ENCODE results near the gene ATP7B. TPM values are rescaled to one million over a fixed set of nuclear protein-coding genes. Genes with fewer than 3 reads are reported as not detected.

Gene ATP7B
- total and polyA plus RNA-seq, 2 of the 4 experiments (the other 2 are of a cell fraction) = 2.7 to 2.9 TPM

DNA sequence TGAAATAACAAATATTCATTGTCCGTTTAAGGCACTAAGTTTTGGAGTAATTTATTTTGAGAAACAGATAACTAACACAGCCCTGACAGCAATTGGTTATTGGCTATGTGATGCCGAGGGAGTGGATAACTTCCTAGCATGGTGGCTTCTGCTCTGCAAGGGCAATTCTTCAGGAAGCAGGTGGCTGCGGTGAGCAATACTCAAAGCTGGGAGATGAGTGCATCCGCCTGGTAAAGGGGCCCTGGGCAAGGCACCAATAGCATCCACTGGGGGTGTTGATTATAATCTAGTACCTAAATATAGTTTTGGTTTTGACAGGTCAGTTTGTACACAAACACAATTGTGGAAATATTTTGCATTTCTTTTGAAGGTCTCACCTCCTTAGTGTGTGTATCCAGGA, 108.5 kb downstream of the ATP7B start:
- Histone ChIP-seq H2AFZ (replicated peaks; ENCODE audit: low read length, poor library complexity) (no peak overlapping the region), H3K27me3 (ENCODE audit: control insufficient read depth, insufficient read depth, low read length) (peaks cover 16% of the 10 kb centered on the region), H3K36me3 (ENCODE audit: control insufficient read depth, insufficient read depth, low read length) (no peaks in the 10 kb centered on the region), H3K27ac (ENCODE audit: insufficient read depth, low read length) (no peak overlapping the region), H3K23ac (ENCODE audit: low read depth, low read length) (no peak overlapping the region), H3K79me1 (ENCODE audit: low read depth in 1 of 2, low read length in 2 of 2) (no peaks in the 10 kb centered on the region), H2BK15ac (ENCODE audit: low read depth, low read length) (no peak overlapping the region), H3K18ac (ENCODE audit: low read depth, low read length) (no peak overlapping the region), H4K5ac (ENCODE audit: low read depth, low read length) (no peak overlapping the region), H3K4me2 (ENCODE audit: low read depth, low read length) (no peak overlapping the region), H2BK20ac (ENCODE audit: low read depth, low read length) (no peak overlapping the region), H3K9me1 (ENCODE audit: insufficient read depth, low read length) (no peaks in the 10 kb centered on the region), H2BK5ac (ENCODE audit: low read depth, low read length, poor library complexity, severe bottlenecking) (no peak overlapping the region), H3K56ac (ENCODE audit: extremely low read depth, insufficient read depth, low read length) (no peak overlapping the region), H4K20me1 (ENCODE audit: insufficient read depth, low read length) (no peaks in the 10 kb centered on the region), H3K9ac (ENCODE audit: low read depth, low read length) (no peak overlapping the region), H4K91ac (ENCODE audit: insufficient read depth, low read depth, low read length) (no peak overlapping the region), H3K14ac (replicated peaks; ENCODE audit: low read depth, low read length) (no peak overlapping the region), H2AK5ac (ENCODE audit: low read depth, low read length) (no peak overlapping the region), H2AK9ac (replicated peaks; ENCODE audit: low read depth, low read length, poor library complexity) (no peak overlapping the region), H3K4me3 (ENCODE audit: insufficient read depth, low read depth, low read length) (no peak overlapping the region), H4K8ac (ENCODE audit: low read depth in 2 of 2, low read length in 2 of 2) (no peak overlapping the region), H3K4me1 (ENCODE audit: control insufficient read depth, insufficient read depth, low read length) (no peaks in the 10 kb centered on the region), H3K9me3 (ENCODE audit: control insufficient read depth, insufficient read depth, low read length) (no peaks in the 10 kb centered on the region), H3K4ac (ENCODE audit: low read depth, low read length) (no peak overlapping the region), H2BK120ac (ENCODE audit: low read depth, low read length) (no peak overlapping the region)
- ChIA-PET POLR2A (ENCODE audit: unreplicated experiment) (no interaction called here), CTCF (no interaction called here)
- TF ChIP-seq, protein P1, sequence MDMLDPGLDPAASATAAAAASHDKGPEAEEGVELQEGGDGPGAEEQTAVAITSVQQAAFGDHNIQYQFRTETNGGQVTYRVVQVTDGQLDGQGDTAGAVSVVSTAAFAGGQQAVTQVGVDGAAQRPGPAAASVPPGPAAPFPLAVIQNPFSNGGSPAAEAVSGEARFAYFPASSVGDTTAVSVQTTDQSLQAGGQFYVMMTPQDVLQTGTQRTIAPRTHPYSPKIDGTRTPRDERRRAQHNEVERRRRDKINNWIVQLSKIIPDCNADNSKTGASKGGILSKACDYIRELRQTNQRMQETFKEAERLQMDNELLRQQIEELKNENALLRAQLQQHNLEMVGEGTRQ (IDR thresholded peaks at IDR 0.05; ENCODE audit: low read depth, low read length) = no peak
- TF ChIP-seq, protein P2, sequence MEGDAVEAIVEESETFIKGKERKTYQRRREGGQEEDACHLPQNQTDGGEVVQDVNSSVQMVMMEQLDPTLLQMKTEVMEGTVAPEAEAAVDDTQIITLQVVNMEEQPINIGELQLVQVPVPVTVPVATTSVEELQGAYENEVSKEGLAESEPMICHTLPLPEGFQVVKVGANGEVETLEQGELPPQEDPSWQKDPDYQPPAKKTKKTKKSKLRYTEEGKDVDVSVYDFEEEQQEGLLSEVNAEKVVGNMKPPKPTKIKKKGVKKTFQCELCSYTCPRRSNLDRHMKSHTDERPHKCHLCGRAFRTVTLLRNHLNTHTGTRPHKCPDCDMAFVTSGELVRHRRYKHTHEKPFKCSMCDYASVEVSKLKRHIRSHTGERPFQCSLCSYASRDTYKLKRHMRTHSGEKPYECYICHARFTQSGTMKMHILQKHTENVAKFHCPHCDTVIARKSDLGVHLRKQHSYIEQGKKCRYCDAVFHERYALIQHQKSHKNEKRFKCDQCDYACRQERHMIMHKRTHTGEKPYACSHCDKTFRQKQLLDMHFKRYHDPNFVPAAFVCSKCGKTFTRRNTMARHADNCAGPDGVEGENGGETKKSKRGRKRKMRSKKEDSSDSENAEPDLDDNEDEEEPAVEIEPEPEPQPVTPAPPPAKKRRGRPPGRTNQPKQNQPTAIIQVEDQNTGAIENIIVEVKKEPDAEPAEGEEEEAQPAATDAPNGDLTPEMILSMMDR (conservative IDR thresholded peaks at IDR 0.05; ENCODE audit: low read depth, low read length) = no peak
- TF ChIP-seq CHD1 (IDR thresholded peaks at IDR 0.05; ENCODE audit: low read depth, low read length) (no peak), POLR2A (IDR thresholded peaks at IDR 0.05; ENCODE audit: low read depth, low read length) (no peak), MAFK (IDR thresholded peaks at IDR 0.05; ENCODE audit: low read depth, low read length) (no peak), BHLHE40 (IDR thresholded peaks at IDR 0.05; ENCODE audit: low read depth, low read length) (no peak), MAZ (IDR thresholded peaks at IDR 0.05; ENCODE audit: borderline replicate concordance, low read depth, low read length) (no peak), SMC3 (IDR thresholded peaks at IDR 0.05; ENCODE audit: low read depth, low read length) (no peak), RCOR1 (IDR thresholded peaks at IDR 0.05; ENCODE audit: insufficient replicate concordance, low read length) (no peak), NFE2L2 (IDR thresholded peaks at IDR 0.05; ENCODE audit: low read depth, low read length) (no peak), RFX5 (IDR thresholded peaks at IDR 0.05; ENCODE audit: low read depth, low read length) (no peak), FOS (IDR thresholded peaks at IDR 0.05; ENCODE audit: low read depth, low read length) (no peak), RAD21 (IDR thresholded peaks at IDR 0.05; ENCODE audit: low read length) (no peak), CEBPB (IDR thresholded peaks at IDR 0.05; ENCODE audit: low read depth, low read length) (no peak), ELK1 (IDR thresholded peaks at IDR 0.05; ENCODE audit: borderline replicate concordance, low read depth, low read length) (no peak)
- ATAC-seq (ENCODE audit: low read depth) = no peak
- no peak for DNase-seq
- dilution Hi-C loops (cut with HindIII; ENCODE audit: low sequenced_read_pairs, unreplicated experiment) (no loop called here), in situ Hi-C loops (cut with MboI; ENCODE audit: low sequenced_read_pairs) (no loop called here), intact Hi-C loops (cut with micrococcal nuclease) (no loop called here)
- no CpG with 5 or more reads among the region's 4 CpGs for WGBS, 2 experiments (ENCODE audit: extremely low coverage in 2 of 2, insufficient read length in 1 of 2)
- BruUV-seq (replicated peaks) = no TSS peak

Measured in IMR-90 (cell line).